Measurements from ENCODE around the gene LMAN2L.

LMAN2L gene

DNA sequence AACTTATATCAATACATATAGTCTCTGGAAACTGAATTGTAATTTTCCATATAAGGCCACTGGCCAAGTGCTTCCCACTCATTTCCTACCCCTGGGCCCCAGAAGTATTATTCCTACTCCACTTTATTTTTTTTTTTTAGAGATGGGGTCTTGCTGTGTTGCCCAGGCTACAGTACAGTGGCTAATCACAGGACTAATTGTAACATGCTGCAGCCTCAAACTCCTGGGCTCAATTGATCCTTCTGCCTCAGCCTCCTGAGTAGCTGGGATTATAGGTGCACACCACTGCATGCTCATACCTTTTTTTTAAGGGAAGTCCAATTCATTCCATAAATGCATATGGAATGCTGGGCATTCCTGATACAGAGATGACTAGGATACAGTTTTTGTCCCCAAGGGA lies 14.5 kb upstream of the LMAN2L start:
- H3F3A ChIP-seq (ENCODE audit: control insufficient read depth, insufficient read depth), result no peaks in the 10 kb centered on the region
- no peak overlapping the region for H3K4me2 ChIP-seq (ENCODE audit: low read length)
- TF ChIP-seq, protein P1, sequence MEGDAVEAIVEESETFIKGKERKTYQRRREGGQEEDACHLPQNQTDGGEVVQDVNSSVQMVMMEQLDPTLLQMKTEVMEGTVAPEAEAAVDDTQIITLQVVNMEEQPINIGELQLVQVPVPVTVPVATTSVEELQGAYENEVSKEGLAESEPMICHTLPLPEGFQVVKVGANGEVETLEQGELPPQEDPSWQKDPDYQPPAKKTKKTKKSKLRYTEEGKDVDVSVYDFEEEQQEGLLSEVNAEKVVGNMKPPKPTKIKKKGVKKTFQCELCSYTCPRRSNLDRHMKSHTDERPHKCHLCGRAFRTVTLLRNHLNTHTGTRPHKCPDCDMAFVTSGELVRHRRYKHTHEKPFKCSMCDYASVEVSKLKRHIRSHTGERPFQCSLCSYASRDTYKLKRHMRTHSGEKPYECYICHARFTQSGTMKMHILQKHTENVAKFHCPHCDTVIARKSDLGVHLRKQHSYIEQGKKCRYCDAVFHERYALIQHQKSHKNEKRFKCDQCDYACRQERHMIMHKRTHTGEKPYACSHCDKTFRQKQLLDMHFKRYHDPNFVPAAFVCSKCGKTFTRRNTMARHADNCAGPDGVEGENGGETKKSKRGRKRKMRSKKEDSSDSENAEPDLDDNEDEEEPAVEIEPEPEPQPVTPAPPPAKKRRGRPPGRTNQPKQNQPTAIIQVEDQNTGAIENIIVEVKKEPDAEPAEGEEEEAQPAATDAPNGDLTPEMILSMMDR (IDR thresholded peaks at IDR 0.05; ENCODE audit: low read depth, low read length, poor library complexity, severe bottlenecking), result no peak
- no peak for TF ChIP-seq EZH2phosphoT487 (IDR thresholded peaks at IDR 0.05; ENCODE audit: borderline replicate concordance, low read length)
- H4K20me1 ChIP-seq (ENCODE audit: control insufficient read depth, insufficient read depth, low read depth, low read length), result no peaks in the 10 kb centered on the region
- H3K36me3 ChIP-seq (ENCODE audit: control insufficient read depth, low read length), result no peaks in the 10 kb centered on the region
- no peak overlapping the region for H3K27ac ChIP-seq (ENCODE audit: low read depth, low read length)
- no peaks in the 10 kb centered on the region; the same call in 1 of the 2 replicates for H3K27me3 ChIP-seq (ENCODE audit: control insufficient read depth, low read length)
- H3K9me3 ChIP-seq (ENCODE audit: control insufficient read depth, insufficient read depth, low read length), result no peaks in the 10 kb centered on the region
- H3K4me1 ChIP-seq (ENCODE audit: control insufficient read depth, low read length), result peaks cover 3% of the 10 kb centered on the region
- H3K4me3 ChIP-seq (ENCODE audit: low read length), result no peak overlapping the region
- H3K79me2 ChIP-seq (ENCODE audit: control insufficient read depth, low read length), result no peaks in the 10 kb centered on the region
- H3K9me2 ChIP-seq (replicated peaks; ENCODE audit: control insufficient read depth, low read length), result no peaks in the 10 kb centered on the region

DNA sequence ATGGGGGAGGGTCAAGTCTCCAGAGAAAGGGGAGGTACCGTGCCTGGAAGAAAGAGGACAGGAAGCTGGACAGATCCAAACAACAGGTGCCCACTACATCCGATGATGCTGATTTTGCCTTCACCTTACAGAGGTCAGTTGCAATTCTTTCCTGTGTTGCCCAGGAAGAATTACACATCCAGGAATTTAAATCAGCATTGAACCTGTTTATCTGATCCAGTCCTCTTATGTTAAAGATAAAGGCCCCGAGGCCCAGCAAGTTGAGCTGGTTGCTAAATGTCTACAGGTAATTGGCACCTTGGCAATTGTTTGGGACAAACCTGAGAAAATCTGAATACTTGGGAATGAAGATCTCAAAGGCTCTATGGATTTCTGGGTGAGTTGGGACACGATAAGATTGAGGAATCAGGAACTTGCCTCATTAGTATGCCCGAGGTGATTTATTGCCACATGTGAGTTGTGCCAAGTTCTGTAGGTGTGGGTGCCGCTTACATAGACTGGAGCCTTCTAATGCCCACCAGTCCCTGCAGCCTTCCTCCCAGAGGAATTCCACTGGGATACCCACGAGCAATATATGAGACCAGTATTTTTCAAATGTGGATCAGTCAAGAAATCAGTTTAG lies 13.9 kb upstream of the LMAN2L start:
- no peak overlapping the region for H3K27ac ChIP-seq (ENCODE audit: low read depth, low read length)
- H3K4me2 ChIP-seq (ENCODE audit: low read length), result no peak overlapping the region
- no peaks in the 10 kb centered on the region for H3K9me3 ChIP-seq (ENCODE audit: control insufficient read depth, insufficient read depth, low read length)
- TF ChIP-seq EZH2phosphoT487 (IDR thresholded peaks at IDR 0.05; ENCODE audit: borderline replicate concordance, low read length), result no peak
- TF ChIP-seq, protein P1 (IDR thresholded peaks at IDR 0.05; ENCODE audit: low read depth, low read length, poor library complexity, severe bottlenecking), result no peak
- H3K9me2 ChIP-seq (replicated peaks; ENCODE audit: control insufficient read depth, low read length), result no peaks in the 10 kb centered on the region
- H3K4me1 ChIP-seq (ENCODE audit: control insufficient read depth, low read length), result no peaks in the 10 kb centered on the region
- H4K20me1 ChIP-seq (ENCODE audit: control insufficient read depth, insufficient read depth, low read depth, low read length), result no peaks in the 10 kb centered on the region
- H3F3A ChIP-seq (ENCODE audit: control insufficient read depth, insufficient read depth), result no peaks in the 10 kb centered on the region
- no peaks in the 10 kb centered on the region for H3K36me3 ChIP-seq (ENCODE audit: control insufficient read depth, low read length)
- H3K4me3 ChIP-seq (ENCODE audit: low read length), result no peak overlapping the region
- no peaks in the 10 kb centered on the region for H3K79me2 ChIP-seq (ENCODE audit: control insufficient read depth, low read length)
- H3K27me3 ChIP-seq (ENCODE audit: control insufficient read depth, low read length), result no peaks in the 10 kb centered on the region; the same call in 1 of the 2 replicates

DNA sequence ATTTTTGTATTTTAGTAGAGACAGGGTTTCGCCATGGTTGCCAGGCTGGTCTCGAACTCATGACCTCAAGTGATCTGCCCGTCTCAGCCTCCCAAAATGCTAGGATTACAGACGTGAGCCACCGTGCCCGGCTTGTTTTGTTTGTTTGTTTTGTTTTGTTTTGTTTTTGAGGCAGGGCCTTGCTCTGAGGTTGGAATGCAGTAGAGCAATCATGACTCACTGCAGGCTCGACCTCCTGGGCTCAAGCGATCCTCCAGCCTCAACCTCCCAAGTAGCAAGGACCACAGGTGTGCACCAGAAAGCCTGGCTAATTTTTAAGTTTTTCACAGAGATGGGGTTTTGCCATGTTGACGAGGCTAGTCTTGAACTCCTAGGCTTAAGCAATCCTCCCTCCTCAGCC lies 11.9 kb upstream of the LMAN2L start:
- H3K27me3 ChIP-seq (ENCODE audit: control insufficient read depth, low read length), result no peaks in the 10 kb centered on the region; the same call in 1 of the 2 replicates
- H3K36me3 ChIP-seq (ENCODE audit: control insufficient read depth, low read length), result no peaks in the 10 kb centered on the region
- H3K9me2 ChIP-seq (replicated peaks; ENCODE audit: control insufficient read depth, low read length), result no peaks in the 10 kb centered on the region
- H3K27ac ChIP-seq (ENCODE audit: low read depth, low read length), result no peak overlapping the region
- no peaks in the 10 kb centered on the region for H3F3A ChIP-seq (ENCODE audit: control insufficient read depth, insufficient read depth)
- no peak overlapping the region for H3K4me2 ChIP-seq (ENCODE audit: low read length)
- no peaks in the 10 kb centered on the region for H3K4me1 ChIP-seq (ENCODE audit: control insufficient read depth, low read length)
- H4K20me1 ChIP-seq (ENCODE audit: control insufficient read depth, insufficient read depth, low read depth, low read length), result no peaks in the 10 kb centered on the region
- no peak for TF ChIP-seq EZH2phosphoT487 (IDR thresholded peaks at IDR 0.05; ENCODE audit: borderline replicate concordance, low read length)
- TF ChIP-seq, protein P1 (IDR thresholded peaks at IDR 0.05; ENCODE audit: low read depth, low read length, poor library complexity, severe bottlenecking), result no peak
- no peaks in the 10 kb centered on the region for H3K9me3 ChIP-seq (ENCODE audit: control insufficient read depth, insufficient read depth, low read length)
- H3K79me2 ChIP-seq (ENCODE audit: control insufficient read depth, low read length), result no peaks in the 10 kb centered on the region
- H3K4me3 ChIP-seq (ENCODE audit: low read length), result no peak overlapping the region

All from DOHH2 (cell line).